Calu3 (cell line): Measurements from ENCODE around the gene WNT9B. TPM values are rescaled to one million over a fixed set of nuclear protein-coding genes. Genes with fewer than 3 reads are reported as not detected.

Experiments
- BruUV-seq: library from RNA; stranded (reverse); fragments of 400-500 nt; replicated peaks from 2 replicates; lab custom pipeline; 2021; lab: Mats Ljungman, UMichigan
- CTCF ChIA-PET: fragments of 300-600 bp; sonication (Branson Sonifier 250); formaldehyde crosslinking; loops from one replicate; lab custom pipeline; 2022; ENCODE audit warnings: antibody characterized with exemption; lab: Charles Lee
- DNase-seq: peaks from one replicate; pipeline ENCODE4 v3.0.0; 2022
- H3K27ac Mint-ChIP-seq: one replicate; pipeline ENCODE4 v1.8.0; 2022; ENCODE audit warnings: mixed read lengths; ENCODE audit not compliant: unreplicated experiment
- H3K27me3 Mint-ChIP-seq: one replicate; pipeline ENCODE4 v1.8.0; 2022; ENCODE audit warnings: mixed read lengths; ENCODE audit not compliant: unreplicated experiment
- H3K36me3 Mint-ChIP-seq: one replicate; pipeline ENCODE4 v1.8.0; 2022; ENCODE audit warnings: mild to moderate bottlenecking, moderate library complexity, mixed read lengths; ENCODE audit not compliant: insufficient read depth, unreplicated experiment
- H3K4me1 Mint-ChIP-seq: one replicate; pipeline ENCODE4 v1.8.0; 2022; ENCODE audit warnings: mild to moderate bottlenecking, low read depth, mixed read lengths; ENCODE audit not compliant: unreplicated experiment
- H3K4me3 Mint-ChIP-seq: one replicate; pipeline ENCODE4 v1.8.0; 2022; ENCODE audit warnings: mild to moderate bottlenecking, low read depth, moderate library complexity, mixed read lengths; ENCODE audit not compliant: unreplicated experiment
- H3K9me3 Mint-ChIP-seq: one replicate; pipeline ENCODE4 v1.8.0; 2022; ENCODE audit warnings: low read depth, mixed read lengths; ENCODE audit not compliant: unreplicated experiment
- intact Hi-C: fragments of 100-400 bp; cut with micrococcal nuclease; formaldehyde crosslinking; loops from one replicate; pipeline ENCODE4 v1.10.0; 2022; ENCODE audit not compliant: unreplicated experiment
- total RNA-seq: library from RNA; stranded (reverse); gene quantifications from 2 replicates; pipeline ENCODE4 v1.2.3, GENCODE V29; 2022
- TF ChIP-seq, protein P1 (sequence below): fragments of 200-600 bp; IDR thresholded peaks from one replicate; pipeline ENCODE4 v1.8.0; 2022; ENCODE audit warnings: antibody characterized with exemption; ENCODE audit not compliant: unreplicated experiment

The WNT9B gene
- total RNA-seq, 1 experiment from 2014 or later = not detected

DNA sequence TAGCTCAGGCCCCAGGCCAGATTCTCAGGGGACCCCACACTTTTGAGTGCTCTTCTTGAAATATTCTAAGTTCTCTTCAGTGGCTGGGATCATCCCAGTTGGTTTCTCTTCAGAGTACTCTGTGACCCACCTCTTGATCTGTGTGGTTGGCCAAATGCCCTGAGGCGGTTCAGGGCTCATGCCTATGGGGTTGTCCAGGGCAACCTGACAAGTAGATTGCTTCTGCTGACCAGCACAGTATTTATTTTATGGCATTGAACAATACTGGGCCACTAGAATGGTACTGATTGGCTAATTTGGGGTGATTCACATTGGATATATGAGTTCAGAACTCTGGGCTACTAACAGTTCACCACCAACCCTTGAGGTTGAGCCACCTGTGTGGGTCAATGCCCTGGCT, 64.2 kb downstream of the WNT9B start:
- CTCF ChIA-PET = no interaction called here
- BruUV-seq = no TSS peak
- intact Hi-C loops = no loop called here

DNA sequence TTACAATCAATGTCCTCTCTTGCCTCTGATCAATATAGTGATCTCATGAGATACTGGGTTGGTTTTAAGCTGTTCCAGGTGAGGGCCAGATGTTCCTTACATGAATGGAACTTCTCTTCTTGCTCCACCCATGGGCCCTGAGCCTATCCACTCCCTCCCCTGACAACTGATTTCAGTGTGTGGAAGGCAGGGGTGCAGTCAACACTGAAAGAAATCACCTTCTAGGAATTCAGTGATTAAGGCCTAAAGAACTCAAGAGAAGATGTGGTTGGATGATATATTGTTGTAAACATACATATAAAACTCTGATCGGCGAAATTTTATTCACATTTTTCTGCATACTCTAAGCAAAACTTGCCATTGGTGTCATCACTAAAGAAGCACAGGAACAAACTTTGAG, 64.8 kb downstream of the WNT9B start:
- TF ChIP-seq, protein P1, sequence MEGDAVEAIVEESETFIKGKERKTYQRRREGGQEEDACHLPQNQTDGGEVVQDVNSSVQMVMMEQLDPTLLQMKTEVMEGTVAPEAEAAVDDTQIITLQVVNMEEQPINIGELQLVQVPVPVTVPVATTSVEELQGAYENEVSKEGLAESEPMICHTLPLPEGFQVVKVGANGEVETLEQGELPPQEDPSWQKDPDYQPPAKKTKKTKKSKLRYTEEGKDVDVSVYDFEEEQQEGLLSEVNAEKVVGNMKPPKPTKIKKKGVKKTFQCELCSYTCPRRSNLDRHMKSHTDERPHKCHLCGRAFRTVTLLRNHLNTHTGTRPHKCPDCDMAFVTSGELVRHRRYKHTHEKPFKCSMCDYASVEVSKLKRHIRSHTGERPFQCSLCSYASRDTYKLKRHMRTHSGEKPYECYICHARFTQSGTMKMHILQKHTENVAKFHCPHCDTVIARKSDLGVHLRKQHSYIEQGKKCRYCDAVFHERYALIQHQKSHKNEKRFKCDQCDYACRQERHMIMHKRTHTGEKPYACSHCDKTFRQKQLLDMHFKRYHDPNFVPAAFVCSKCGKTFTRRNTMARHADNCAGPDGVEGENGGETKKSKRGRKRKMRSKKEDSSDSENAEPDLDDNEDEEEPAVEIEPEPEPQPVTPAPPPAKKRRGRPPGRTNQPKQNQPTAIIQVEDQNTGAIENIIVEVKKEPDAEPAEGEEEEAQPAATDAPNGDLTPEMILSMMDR = no peak
- peaks cover 55% of the 10 kb centered on the region for H3K27me3 Mint-ChIP-seq
- no peak for DNase-seq
- CTCF ChIA-PET = no interaction called here
- no peak overlapping the region for H3K27ac Mint-ChIP-seq
- no peaks in the 10 kb centered on the region for H3K36me3 Mint-ChIP-seq
- intact Hi-C loops = no loop called here
- no TSS peak for BruUV-seq
- no peaks in the 10 kb centered on the region for H3K9me3 Mint-ChIP-seq
- H3K4me3 Mint-ChIP-seq = no peak overlapping the region
- H3K4me1 Mint-ChIP-seq = no peaks in the 10 kb centered on the region

More for the DNA sequence above, 64.2 kb downstream of the WNT9B start:
- H3K9me3 Mint-ChIP-seq = no peaks in the 10 kb centered on the region
- no peaks in the 10 kb centered on the region for H3K36me3 Mint-ChIP-seq
- DNase-seq = no peak
- H3K27me3 Mint-ChIP-seq = peaks cover 62% of the 10 kb centered on the region
- H3K27ac Mint-ChIP-seq = no peak overlapping the region
- TF ChIP-seq, protein P1 = no peak
- no peaks in the 10 kb centered on the region for H3K4me1 Mint-ChIP-seq
- no peak overlapping the region for H3K4me3 Mint-ChIP-seq

DNA sequence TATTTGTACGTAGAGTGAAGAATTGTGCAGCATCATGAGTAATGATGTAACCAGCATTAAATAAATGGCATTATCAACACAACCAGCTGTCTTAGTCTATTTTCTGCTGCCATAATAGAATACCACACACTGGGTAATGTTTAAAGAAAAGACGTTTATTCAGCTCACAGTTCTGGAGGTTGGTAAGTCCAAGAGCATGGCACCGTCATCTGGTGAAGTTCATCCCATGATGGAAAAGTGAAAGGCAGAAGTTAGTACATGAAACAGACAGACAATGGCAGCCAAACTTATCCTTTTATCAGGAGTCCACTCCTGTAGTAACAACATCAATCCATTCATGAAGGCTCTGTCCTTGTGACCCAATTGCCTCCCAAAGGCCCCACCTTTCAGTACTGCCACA, 65.2 kb downstream of the WNT9B start:
- no peak overlapping the region for H3K4me3 Mint-ChIP-seq
- H3K27ac Mint-ChIP-seq = no peak overlapping the region
- CTCF ChIA-PET = interaction anchor here (0.6 kb wide), 1 partner anchor 1744 kb away, joined by 4 read pairs; no protein-coding TSS in a partner anchor
- H3K27me3 Mint-ChIP-seq = peaks cover 51% of the 10 kb centered on the region
- intact Hi-C loops = no loop called here
- H3K4me1 Mint-ChIP-seq = no peaks in the 10 kb centered on the region
- no peaks in the 10 kb centered on the region for H3K9me3 Mint-ChIP-seq
- no peaks in the 10 kb centered on the region for H3K36me3 Mint-ChIP-seq
- DNase-seq = no peak
- TF ChIP-seq, protein P1 = no peak
- no TSS peak for BruUV-seq

DNA sequence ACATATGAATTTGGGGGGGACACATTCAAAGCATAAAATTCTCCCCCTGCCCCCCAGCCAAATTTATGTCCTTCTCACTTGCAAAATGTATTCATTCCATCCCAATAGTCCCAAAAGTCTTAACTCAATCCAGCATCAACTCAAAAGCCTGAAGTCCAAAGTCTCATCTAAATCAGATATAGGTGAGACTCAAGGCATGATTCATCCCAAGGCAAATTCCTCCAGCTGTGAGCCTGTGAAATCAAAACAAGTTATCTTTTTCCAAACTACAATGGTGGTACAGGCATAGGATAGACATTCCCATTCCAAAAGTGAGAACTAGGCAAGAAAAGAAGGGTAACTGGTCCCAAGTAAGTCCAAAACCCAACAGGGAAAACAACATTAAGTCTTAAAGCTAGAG, 65.7 kb downstream of the WNT9B start:
- peaks cover 47% of the 10 kb centered on the region for H3K27me3 Mint-ChIP-seq
- no peaks in the 10 kb centered on the region for H3K9me3 Mint-ChIP-seq
- TF ChIP-seq, protein P1 = no peak
- H3K4me3 Mint-ChIP-seq = no peak overlapping the region
- no TSS peak for BruUV-seq
- H3K4me1 Mint-ChIP-seq = no peaks in the 10 kb centered on the region
- H3K27ac Mint-ChIP-seq = no peak overlapping the region
- no peak for DNase-seq
- no peaks in the 10 kb centered on the region for H3K36me3 Mint-ChIP-seq
- intact Hi-C loops = no loop called here
- CTCF ChIA-PET = interaction anchor here (0.6 kb wide), 1 partner anchor 1744 kb away, joined by 4 read pairs; no protein-coding TSS in a partner anchor
